Adrenal gland (tissue), 5 donors: ENCODE data around the gene IFT88.

Source experiments
- CTCF ChIP-seq, 6 experiments: fragments of 450-650 bp in 4 of 6; fragments of 200-600 bp in 2 of 6; sonication (generic) in 1 of 6; IDR thresholded peaks; 1 replicate in 5 of 6; 2 replicates in 1 of 6; pipeline versions ENCODE4 v1.5.1 to v1.8.0; 2016 to 2021; ENCODE audit warnings: antibody characterized with exemption in 6 of 6, mild to moderate bottlenecking in 2 of 6, moderate library complexity in 1 of 6
- POLR2A ChIP-seq, 2 donors: fragments of 450-650 bp; IDR thresholded peaks; one replicate each; pipeline ENCODE4 v1.6.1; 2017; ENCODE audit warnings: antibody characterized with exemption in 2 of 2, mild to moderate bottlenecking in 2 of 2, moderate library complexity in 1 of 2
- donor health status: DM: no; HTN: no; CAD: no.

DNA sequence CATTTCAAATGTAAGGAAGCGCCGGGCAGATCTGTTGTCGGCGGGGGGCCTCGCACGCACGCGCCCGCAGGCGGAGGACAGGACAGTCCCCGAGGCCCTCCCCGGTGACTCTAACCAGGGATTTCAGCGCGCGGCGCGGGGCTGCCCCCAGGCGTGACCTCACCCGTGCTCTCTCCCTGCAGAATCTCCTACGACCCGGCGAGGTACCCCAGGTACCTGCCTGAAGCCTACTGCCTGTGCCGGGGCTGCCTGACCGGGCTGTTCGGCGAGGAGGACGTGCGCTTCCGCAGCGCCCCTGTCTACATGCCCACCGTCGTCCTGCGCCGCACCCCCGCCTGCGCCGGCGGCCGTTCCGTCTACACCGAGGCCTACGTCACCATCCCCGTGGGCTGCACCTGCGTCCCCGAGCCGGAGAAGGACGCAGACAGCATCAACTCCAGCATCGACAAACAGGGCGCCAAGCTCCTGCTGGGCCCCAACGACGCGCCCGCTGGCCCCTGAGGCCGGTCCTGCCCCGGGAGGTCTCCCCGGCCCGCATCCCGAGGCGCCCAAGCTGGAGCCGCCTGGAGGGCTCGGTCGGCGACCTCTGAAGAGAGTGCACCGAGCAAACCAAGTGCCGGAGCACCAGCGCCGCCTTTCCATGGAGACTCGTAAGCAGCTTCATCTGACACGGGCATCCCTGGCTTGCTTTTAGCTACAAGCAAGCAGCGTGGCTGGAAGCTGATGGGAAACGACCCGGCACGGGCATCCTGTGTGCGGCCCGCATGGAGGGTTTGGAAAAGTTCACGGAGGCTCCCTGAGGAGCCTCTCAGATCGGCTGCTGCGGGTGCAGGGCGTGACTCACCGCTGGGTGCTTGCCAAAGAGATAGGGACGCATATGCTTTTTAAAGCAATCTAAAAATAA, 154.7 kb downstream of the IFT88 start:
- TF ChIP-seq CTCF (IDR thresholded peaks at IDR 0.05) (no peak), POLR2A (IDR thresholded peaks at IDR 0.05) (no peak)
